Left ventricle myocardium inferior (tissue), 1 donor: ENCODE measurements around the gene CENPL. TPM values are rescaled to one million over a fixed set of nuclear protein-coding genes. Genes with fewer than 3 reads are reported as not detected.
"Not testable (repeated sequence)": the region's sequence is repeated elsewhere in the genome, so short reads cannot be mapped to it uniquely, and the experiment has no call there.

Source experiments
- DNase-seq: peaks from one replicate; pipeline ENCODE4 v3.0.0-alpha.2; 2020
- H3K27ac ChIP-seq: fragments of 200-600 bp; replicated peaks from 2 replicates; pipeline ENCODE4 v1.8.0; 2021
- H3K27me3 ChIP-seq: fragments of 200-600 bp; 2 replicates; pipeline ENCODE4 v1.8.0; 2021; ENCODE audit warnings: low read depth
- H3K36me3 ChIP-seq: fragments of 200-600 bp; 2 replicates; pipeline ENCODE4 v1.8.0; 2021
- H3K4me1 ChIP-seq: fragments of 200-600 bp; 2 replicates; pipeline ENCODE4 v1.8.0; 2021
- H3K4me3 ChIP-seq: fragments of 200-600 bp; 2 replicates; pipeline ENCODE4 v1.8.0; 2021; ENCODE audit warnings: mild to moderate bottlenecking, moderate library complexity
- H3K9me3 ChIP-seq: fragments of 200-600 bp; replicated peaks from 2 replicates; pipeline ENCODE4 v1.8.0; 2021
- intact Hi-C: fragments of 100-400 bp; cut with micrococcal nuclease; formaldehyde crosslinking; loops from one replicate; pipeline ENCODE4 v1.11.0; 2022
- total RNA-seq: library from RNA; stranded (reverse); fragmentation: NEBNext Ultra II Directional; extraction: Animal tissue kit (Norgen Biotek cat#: 25700); gene quantifications from one replicate; pipeline ENCODE4 v1.2.1, GENCODE V29; 2021
- TF ChIP-seq, protein P1 (sequence below): fragments of 200-600 bp; IDR thresholded peaks from 2 replicates; pipeline ENCODE4 v1.8.0; 2021; ENCODE audit warnings: antibody characterized with exemption, mild to moderate bottlenecking, borderline replicate concordance
- donor health status: DM: no; HTN: yes; CAD: no; lungs with severe emphysema.

The CENPL gene
- total RNA-seq, 1 donor from 2014 or later, result 4.2 TPM

GRCh38 chr1:173864179-173864867 is 39.6 kb upstream of the CENPL start:
- Histone ChIP-seq H3K27me3 (no peaks in the 10 kb centered on the region), H3K4me3 (no peak overlapping the region)
- TF ChIP-seq, protein P1, sequence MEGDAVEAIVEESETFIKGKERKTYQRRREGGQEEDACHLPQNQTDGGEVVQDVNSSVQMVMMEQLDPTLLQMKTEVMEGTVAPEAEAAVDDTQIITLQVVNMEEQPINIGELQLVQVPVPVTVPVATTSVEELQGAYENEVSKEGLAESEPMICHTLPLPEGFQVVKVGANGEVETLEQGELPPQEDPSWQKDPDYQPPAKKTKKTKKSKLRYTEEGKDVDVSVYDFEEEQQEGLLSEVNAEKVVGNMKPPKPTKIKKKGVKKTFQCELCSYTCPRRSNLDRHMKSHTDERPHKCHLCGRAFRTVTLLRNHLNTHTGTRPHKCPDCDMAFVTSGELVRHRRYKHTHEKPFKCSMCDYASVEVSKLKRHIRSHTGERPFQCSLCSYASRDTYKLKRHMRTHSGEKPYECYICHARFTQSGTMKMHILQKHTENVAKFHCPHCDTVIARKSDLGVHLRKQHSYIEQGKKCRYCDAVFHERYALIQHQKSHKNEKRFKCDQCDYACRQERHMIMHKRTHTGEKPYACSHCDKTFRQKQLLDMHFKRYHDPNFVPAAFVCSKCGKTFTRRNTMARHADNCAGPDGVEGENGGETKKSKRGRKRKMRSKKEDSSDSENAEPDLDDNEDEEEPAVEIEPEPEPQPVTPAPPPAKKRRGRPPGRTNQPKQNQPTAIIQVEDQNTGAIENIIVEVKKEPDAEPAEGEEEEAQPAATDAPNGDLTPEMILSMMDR, result no peak

DNA sequence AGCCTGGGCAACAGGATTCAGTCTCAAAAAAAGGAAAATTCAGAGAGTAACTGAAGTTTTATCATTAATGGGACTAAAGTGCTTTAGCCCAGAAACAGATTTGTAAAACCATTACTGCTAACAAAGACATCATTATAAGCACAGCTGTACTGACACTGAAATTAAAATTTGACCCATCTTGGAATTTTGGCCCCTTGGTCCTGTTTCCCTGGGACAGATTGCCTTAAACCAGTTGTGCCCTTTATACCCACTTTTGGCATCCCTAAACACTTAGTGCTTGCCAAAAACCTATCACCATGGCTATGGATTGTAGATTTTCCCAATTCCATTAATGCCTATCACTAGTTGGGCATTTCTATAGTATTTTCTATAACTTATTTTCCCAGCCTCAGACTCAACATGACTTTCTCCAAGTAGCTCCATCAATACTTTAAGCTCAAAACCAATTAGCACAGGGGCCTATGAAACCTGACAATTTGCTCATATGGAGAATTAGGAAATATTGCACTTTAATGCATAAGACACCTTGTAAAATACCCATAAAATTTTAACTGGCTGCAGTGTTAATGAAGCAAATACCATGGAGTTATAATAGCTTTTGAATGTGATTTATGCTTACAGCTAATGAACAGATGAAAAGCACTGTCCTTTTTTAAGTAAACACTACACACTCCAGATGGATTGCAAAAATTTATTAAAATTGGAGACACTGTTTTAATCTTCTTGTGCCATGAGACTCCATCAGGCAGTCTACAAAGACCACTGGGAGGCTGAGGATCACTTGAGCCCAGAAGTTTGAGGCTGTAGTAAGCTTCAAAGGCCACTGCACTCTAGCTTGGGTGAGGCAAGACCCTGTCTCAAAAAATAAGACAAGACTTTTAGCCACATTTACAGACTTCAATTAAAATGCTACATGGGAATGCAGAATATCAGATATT is 38.8 kb upstream of the CENPL start:
- TF ChIP-seq, protein P1, result no peak
- Histone ChIP-seq H3K4me1 (peaks cover 41% of the 10 kb centered on the region), H3K4me3 (no peak overlapping the region), H3K9me3 (no peaks in the 10 kb centered on the region), H3K27me3 (no peaks in the 10 kb centered on the region), H3K27ac (no peak overlapping the region), H3K36me3 (peaks cover 78% of the 10 kb centered on the region)
- intact Hi-C loops, result no loop called here
- DNase-seq, result no peak

More at GRCh38 chr1:173864179-173864867, 39.6 kb upstream of the CENPL start:
- intact Hi-C loops, result no loop called here
- Histone ChIP-seq H3K27ac (peak overlapping the region; percentile 12), H3K36me3 (peaks cover 70% of the 10 kb centered on the region), H3K4me1 (peaks cover 49% of the 10 kb centered on the region), H3K9me3 (no peaks in the 10 kb centered on the region)
- no peak for DNase-seq

DNA sequence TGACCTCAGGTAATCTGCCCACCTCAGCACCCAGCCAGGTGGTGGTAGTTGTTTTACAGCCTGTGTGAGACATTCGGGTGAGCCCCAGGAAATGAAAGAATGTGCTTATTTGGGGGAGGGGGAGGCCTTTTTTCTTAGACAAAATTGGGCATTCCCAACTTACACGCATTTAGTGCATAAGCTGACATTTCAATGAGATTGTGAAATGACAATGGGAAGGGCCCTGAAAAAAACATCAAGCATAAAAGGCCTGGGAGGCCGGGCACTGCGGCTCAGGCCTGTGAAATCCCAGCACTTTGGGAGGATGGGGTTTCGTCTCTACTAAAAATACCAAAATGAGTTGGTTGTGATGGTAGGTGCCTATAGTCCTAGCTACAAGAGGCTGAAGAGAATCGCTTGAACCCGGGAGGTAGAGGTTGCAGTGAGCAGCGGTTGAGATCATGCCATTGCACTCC is 38.1 kb upstream of the CENPL start:
- Histone ChIP-seq H3K4me3 (no peak overlapping the region), H3K36me3 (peaks cover 85% of the 10 kb centered on the region), H3K4me1 (peaks cover 36% of the 10 kb centered on the region), H3K27me3 (no peaks in the 10 kb centered on the region), H3K27ac (no peak overlapping the region), H3K9me3 (no peaks in the 10 kb centered on the region)
- TF ChIP-seq, protein P1, result no peak
- no peak for DNase-seq
- intact Hi-C loops, result no loop called here

- H3K27ac ChIP-seq, intact Hi-C loops, H3K4me3 ChIP-seq, H3K9me3 ChIP-seq, H3K27me3 ChIP-seq, DNase-seq: not testable (repeated sequence)
- peaks cover 90% of the 10 kb centered on the region for H3K36me3 ChIP-seq
- H3K4me1 ChIP-seq, result peaks cover 31% of the 10 kb centered on the region
These were observed 37.6 kb upstream of the CENPL start for GRCh38 chr1:173862146-173862768.

DNA sequence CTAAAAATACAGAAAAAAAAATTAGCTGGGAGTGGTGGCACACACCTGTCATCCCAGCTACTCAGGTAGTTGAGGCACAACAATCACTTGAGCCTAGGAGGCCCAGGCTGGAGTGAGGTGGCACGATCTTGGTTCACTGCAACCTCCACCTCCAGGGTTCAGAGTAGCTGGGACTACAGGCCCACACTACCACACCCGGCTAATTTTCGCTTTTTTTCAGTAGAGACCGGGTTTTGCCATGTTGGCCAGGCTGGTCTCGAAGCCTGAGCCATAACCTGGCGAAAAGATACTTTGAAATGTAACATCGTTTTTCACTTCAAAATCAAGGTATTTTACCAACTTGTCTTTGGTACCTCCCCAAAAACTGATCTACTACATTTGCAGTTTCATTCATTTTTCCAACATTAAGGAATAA is 37.1 kb upstream of the CENPL start:
- H3K4me1 ChIP-seq, result peaks cover 26% of the 10 kb centered on the region
- intact Hi-C loops, result no loop called here
- peaks cover 95% of the 10 kb centered on the region for H3K36me3 ChIP-seq
- DNase-seq, result no peak
- H3K9me3 ChIP-seq, result no peaks in the 10 kb centered on the region
- TF ChIP-seq, protein P1, result no peak
- no peak overlapping the region for H3K27ac ChIP-seq
- no peaks in the 10 kb centered on the region for H3K27me3 ChIP-seq
- no peak overlapping the region for H3K4me3 ChIP-seq
